GM12878 (cell line): ENCODE measurements around the gene NEK7. TPM values are rescaled to one million over a fixed set of nuclear protein-coding genes. Genes with fewer than 3 reads are reported as not detected.

Experiments
- BACH1 ChIP-seq: fragments of 450-650 bp; IDR thresholded peaks from 2 replicates; pipeline ENCODE4 v1.6.1; 2017; ENCODE audit warnings: mild to moderate bottlenecking, borderline replicate concordance
- CBX5 ChIP-seq: sonication (generic); IDR thresholded peaks from 2 replicates; pipeline ENCODE4 v1.6.1; 2016; ENCODE audit warnings: low read depth, moderate library complexity, mild to moderate bottlenecking, inconsistent platforms
- CEBPB ChIP-seq, 2 experiments: fragments of 150-350 bp in 1 of 2; IDR thresholded peaks; 2 replicates each; pipeline ENCODE4 v1.6.1; 2012 to 2014; ENCODE audit warnings: low read depth in 2 of 2, low read length in 2 of 2, borderline replicate concordance in 1 of 2, inconsistent platforms in 1 of 2
- CEBPZ ChIP-seq: fragments of 150-350 bp; IDR thresholded peaks from 2 replicates; pipeline ENCODE4 v1.6.1; 2016; ENCODE audit warnings: low read depth, low read length
- CREM ChIP-seq: IDR thresholded peaks from 2 replicates; pipeline ENCODE4 v1.6.1; 2014; ENCODE audit warnings: antibody characterized with exemption, low read depth
- ETV6 ChIP-seq, 2 experiments: fragments of 450-650 bp in 1 of 2; IDR thresholded peaks in 1 of 2; conservative IDR thresholded peaks in 1 of 2; 2 replicates each; pipeline ENCODE4 v1.6.1; 2014; ENCODE audit warnings: antibody characterized with exemption in 1 of 2, borderline replicate concordance in 1 of 2, low read depth in 1 of 2, mild to moderate bottlenecking in 1 of 2, moderate library complexity in 1 of 2
- FOS ChIP-seq: IDR thresholded peaks from 3 replicates; pipeline ENCODE4 v1.6.1; 2011; ENCODE audit warnings: borderline replicate concordance; ENCODE audit not compliant: insufficient read length; ENCODE audit errors: extremely low read depth
- GATAD2B ChIP-seq: fragments of 450-650 bp; conservative IDR thresholded peaks from 2 replicates; pipeline ENCODE4 v1.6.1; 2017; ENCODE audit warnings: low read depth, mild to moderate bottlenecking, moderate library complexity
- IRF4 ChIP-seq: IDR thresholded peaks from 2 replicates; pipeline ENCODE4 v1.6.1; 2011; ENCODE audit warnings: low read depth, low read length
- MEF2A ChIP-seq: IDR thresholded peaks from 2 replicates; pipeline ENCODE4 v1.6.1; 2011; ENCODE audit warnings: low read depth, mild to moderate bottlenecking, low read length, moderate library complexity; ENCODE audit not compliant: insufficient read depth
- MTA3 ChIP-seq: IDR thresholded peaks from 2 replicates; pipeline ENCODE4 v1.6.1; 2012; ENCODE audit warnings: low read length, inconsistent platforms, borderline replicate concordance
- NFYB ChIP-seq: IDR thresholded peaks from 2 replicates; pipeline ENCODE4 v1.6.1; 2011; ENCODE audit warnings: low read depth, mild to moderate bottlenecking, low read length, improper control_type of control experiment, moderate library complexity; ENCODE audit not compliant: insufficient read depth
- NR2C1 ChIP-seq: fragments of 450-650 bp; IDR thresholded peaks from 2 replicates; pipeline ENCODE4 v1.6.1; 2017; ENCODE audit warnings: antibody characterized with exemption, mild to moderate bottlenecking, moderate library complexity
- PML ChIP-seq: IDR thresholded peaks from 2 replicates; pipeline ENCODE4 v1.6.1; 2012; ENCODE audit warnings: low read length, inconsistent platforms
- POU2F2 ChIP-seq: IDR thresholded peaks from 3 replicates; pipeline ENCODE4 v1.6.1; 2011; ENCODE audit warnings: low read depth, mild to moderate bottlenecking, low read length, borderline replicate concordance
- SMAD1 ChIP-seq: fragments of 450-650 bp; IDR thresholded peaks from 2 replicates; pipeline ENCODE4 v1.6.1; 2018; ENCODE audit warnings: mild to moderate bottlenecking, low read depth; ENCODE audit not compliant: partially characterized antibody
- SPI1 ChIP-seq: IDR thresholded peaks from 2 replicates; pipeline ENCODE4 v1.6.1; 2011; ENCODE audit warnings: low read depth, mild to moderate bottlenecking, low read length, moderate library complexity, borderline replicate concordance; ENCODE audit not compliant: insufficient read depth
- SREBF1 ChIP-seq: IDR thresholded peaks from 2 replicates; pipeline ENCODE4 v1.6.1; 2012; ENCODE audit warnings: mild to moderate bottlenecking, low read length
- STAT3 ChIP-seq: IDR thresholded peaks from 2 replicates; pipeline ENCODE4 v1.6.1; 2011; ENCODE audit warnings: low read depth, low read length, improper control_type of control experiment
- WRNIP1 ChIP-seq: IDR thresholded peaks from 2 replicates; pipeline ENCODE4 v1.6.1; 2011; ENCODE audit warnings: low read depth, low read length, improper control_type of control experiment, borderline replicate concordance
- ZBED1 ChIP-seq: IDR thresholded peaks from 2 replicates; pipeline ENCODE4 v1.6.1; 2016; ENCODE audit warnings: borderline replicate concordance
- ZNF217 ChIP-seq: fragments of 450-650 bp; IDR thresholded peaks from 2 replicates; pipeline ENCODE4 v1.6.1; 2017; ENCODE audit warnings: antibody characterized with exemption, mild to moderate bottlenecking
- ZNF622 ChIP-seq: fragments of 450-650 bp; IDR thresholded peaks from 2 replicates; pipeline ENCODE4 v1.6.1; 2017; ENCODE audit warnings: mild to moderate bottlenecking, inconsistent platforms
- polyA plus RNA-seq, 11 experiments: library from polyadenylated mRNA; depleted of rRNA in 4 of 11; unstranded in 6 of 11; stranded (reverse) in 5 of 11; fragments of >200 nt; fragmentation: Nextera tagmentation in 4 of 11; fragmentation: Illumina TruSeq in 1 of 11; extraction: Ambion mirVana in 4 of 11; extraction: Trizol in 1 of 11; gene quantifications; 1 replicate in 1 of 11; 2 replicates in 10 of 11; pipeline versions ENCODE4 v1.2.1 to v1.2.3, GENCODE V29; 2011 to 2016; ENCODE audit warnings: inconsistent platforms in 2 of 11, missing spikeins in 2 of 11, low read depth in 1 of 11
- total RNA-seq, 4 experiments: library from RNA; depleted of rRNA in 3 of 4; stranded (reverse); fragments of >200 nt in 3 of 4; fragmentation: Illumina TruSeq in 1 of 4; extraction: Trizol in 1 of 4; gene quantifications; 2 replicates each; pipeline versions ENCODE4 v1.2.1 to v1.2.3, GENCODE V29; 2013 to 2021
- TF ChIP-seq, protein P1 (sequence below), 3 experiments: IDR thresholded peaks in 2 of 3; conservative IDR thresholded peaks in 1 of 3; 2 replicates each; pipeline ENCODE4 v1.5.1; 2011; ENCODE audit warnings: low read depth in 3 of 3, low read length in 3 of 3, mild to moderate bottlenecking in 3 of 3, control low read depth in 2 of 3, moderate library complexity in 2 of 3, inconsistent platforms in 1 of 3, mixed read lengths in 1 of 3; ENCODE audit not compliant: control insufficient read depth in 2 of 3, insufficient read depth in 1 of 3; ENCODE audit errors: extremely low read depth in 1 of 3

The NEK7 gene
- total and polyA plus RNA-seq, 10 of the 15 experiments (the other 5 are each of a cell fraction or from before 2014, with no cell fraction given): 9.4 to 77.7 (median 24.0) TPM

DNA sequence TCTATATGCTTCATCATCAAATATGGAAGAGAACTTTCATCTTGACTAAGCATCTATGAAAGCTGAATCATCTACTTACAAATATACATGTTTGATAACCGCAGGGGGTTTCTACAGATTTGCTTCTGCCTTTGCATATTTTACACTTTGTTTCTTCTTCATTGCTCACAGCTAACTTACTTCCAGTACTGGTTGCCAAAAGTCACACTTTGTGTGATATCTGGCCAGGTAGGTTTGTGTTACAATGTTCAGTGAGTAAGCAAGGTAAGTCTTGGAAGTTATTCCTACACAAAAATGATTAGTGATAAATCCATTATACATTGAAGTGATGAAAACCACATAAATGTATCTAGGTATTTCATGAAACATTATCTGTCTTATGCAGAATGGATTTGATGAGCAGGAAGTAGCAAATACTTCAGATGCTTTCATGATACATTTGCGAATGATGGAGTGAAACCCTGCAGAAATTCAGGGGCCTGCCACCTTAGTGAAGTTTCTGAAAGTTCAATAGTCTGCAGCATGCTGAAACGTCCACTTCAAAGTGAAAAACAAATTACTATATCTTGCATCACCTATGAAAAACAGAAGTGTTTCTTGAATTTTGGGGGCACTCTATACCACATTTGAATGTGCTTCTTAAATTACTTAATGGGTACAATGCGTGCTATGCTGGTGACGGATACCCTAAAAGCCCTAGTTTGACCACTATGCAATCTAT, 196.3 kb downstream of the NEK7 start (continued):
- TF ChIP-seq CEBPZ: no peak
- TF ChIP-seq ZNF622: no peak
- TF ChIP-seq BACH1: peak; percentile 90
- TF ChIP-seq ETV6 (conservative IDR thresholded peaks at IDR 0.05 in 1 of 2, IDR thresholded peaks at IDR 0.05 in 1 of 2; ENCODE audit: borderline replicate concordance in 1 of 2, low read depth in 1 of 2): peak in 1 of 2 experiments; percentile 41; a peak in 1 of 4 replicates
- TF ChIP-seq CBX5: peak; percentile 62; the same call in 1 of the 2 replicates
- 0 out of 2 replicates have a peak, but pooled peaks have one; percentile 83 for TF ChIP-seq MEF2A
- TF ChIP-seq, protein P1, sequence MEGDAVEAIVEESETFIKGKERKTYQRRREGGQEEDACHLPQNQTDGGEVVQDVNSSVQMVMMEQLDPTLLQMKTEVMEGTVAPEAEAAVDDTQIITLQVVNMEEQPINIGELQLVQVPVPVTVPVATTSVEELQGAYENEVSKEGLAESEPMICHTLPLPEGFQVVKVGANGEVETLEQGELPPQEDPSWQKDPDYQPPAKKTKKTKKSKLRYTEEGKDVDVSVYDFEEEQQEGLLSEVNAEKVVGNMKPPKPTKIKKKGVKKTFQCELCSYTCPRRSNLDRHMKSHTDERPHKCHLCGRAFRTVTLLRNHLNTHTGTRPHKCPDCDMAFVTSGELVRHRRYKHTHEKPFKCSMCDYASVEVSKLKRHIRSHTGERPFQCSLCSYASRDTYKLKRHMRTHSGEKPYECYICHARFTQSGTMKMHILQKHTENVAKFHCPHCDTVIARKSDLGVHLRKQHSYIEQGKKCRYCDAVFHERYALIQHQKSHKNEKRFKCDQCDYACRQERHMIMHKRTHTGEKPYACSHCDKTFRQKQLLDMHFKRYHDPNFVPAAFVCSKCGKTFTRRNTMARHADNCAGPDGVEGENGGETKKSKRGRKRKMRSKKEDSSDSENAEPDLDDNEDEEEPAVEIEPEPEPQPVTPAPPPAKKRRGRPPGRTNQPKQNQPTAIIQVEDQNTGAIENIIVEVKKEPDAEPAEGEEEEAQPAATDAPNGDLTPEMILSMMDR (IDR thresholded peaks at IDR 0.05 in 2 of 3, conservative IDR thresholded peaks at IDR 0.05 in 1 of 3; ENCODE audit: control insufficient read depth in 2 of 3, extremely low read depth in 1 of 3, insufficient read depth in 1 of 3, low read depth in 3 of 3, low read length in 3 of 3): no peak
- TF ChIP-seq SPI1: peak; percentile 12; the same call in 1 of the 2 replicates
- TF ChIP-seq GATAD2B: no peak
- TF ChIP-seq MTA3: no peak
- TF ChIP-seq ZNF217: peak; percentile 60; the same call in 1 of the 2 replicates
- TF ChIP-seq CEBPB (IDR thresholded peaks at IDR 0.05; ENCODE audit: borderline replicate concordance in 1 of 2, low read depth in 2 of 2, low read length in 2 of 2): 0 out of 4 replicates have a peak, but pooled peaks of 1 of the 2 experiments have one; percentile 45
- no peak for TF ChIP-seq WRNIP1
- peak; percentile 77; the same call in 1 of the 2 replicates for TF ChIP-seq IRF4
- 0 out of 2 replicates have a peak, but pooled peaks have one; percentile 16 for TF ChIP-seq ZBED1
- TF ChIP-seq NR2C1: no peak
- TF ChIP-seq CREM: peak; percentile 69
- TF ChIP-seq SREBF1: peak; percentile 28; the same call in 1 of the 2 replicates
- no peak for TF ChIP-seq STAT3
- no peak for TF ChIP-seq FOS
- TF ChIP-seq SMAD1: no peak
- TF ChIP-seq NFYB: no peak
- 0 out of 2 replicates have a peak, but pooled peaks have one; percentile 32 for TF ChIP-seq PML
- TF ChIP-seq POU2F2: peak; percentile 87
